Liver (tissue), 9 donors: ENCODE data around the gene SLC9A3. TPM values are rescaled to one million over a fixed set of nuclear protein-coding genes. Genes with fewer than 3 reads are reported as not detected.

ENCODE experiments used
- DNase-seq: peaks from one replicate; pipeline ENCODE4 v3.0.0-alpha.2; 2017; ENCODE audit warnings: low spot score
- H3K27ac ChIP-seq, 2 donors: one replicate each; pipeline ENCODE4 v1.7.0; 2013; ENCODE audit warnings: inconsistent platforms in 2 of 2, low read length in 2 of 2, control low read depth in 1 of 2, low read depth in 1 of 2, mild to moderate bottlenecking in 1 of 2
- H3K27me3 ChIP-seq, 4 donors: one replicate each; pipeline versions ENCODE4 v1.6.1 to v1.7.0; 2013; ENCODE audit warnings: low read length in 3 of 4, inconsistent platforms in 1 of 4, mild to moderate bottlenecking in 1 of 4, moderate library complexity in 1 of 4; ENCODE audit not compliant: control insufficient read depth in 4 of 4, insufficient read depth in 4 of 4
- H3K36me3 ChIP-seq, 4 donors: one replicate each; pipeline versions ENCODE4 v1.6.1 to v1.7.0; 2013; ENCODE audit warnings: low read length in 3 of 4, mild to moderate bottlenecking in 3 of 4, low read depth in 1 of 4, moderate library complexity in 1 of 4; ENCODE audit not compliant: control insufficient read depth in 4 of 4, insufficient read depth in 3 of 4
- H3K4me1 ChIP-seq, 4 donors: one replicate each; pipeline versions ENCODE4 v1.6.1 to v1.7.0; 2013; ENCODE audit warnings: low read length in 3 of 4, mild to moderate bottlenecking in 3 of 4, moderate library complexity in 1 of 4; ENCODE audit not compliant: control insufficient read depth in 4 of 4, insufficient read depth in 4 of 4
- H3K4me3 ChIP-seq, 3 donors: one replicate each; pipeline versions ENCODE4 v1.6.1 to v1.7.0; 2013; ENCODE audit warnings: low read length in 3 of 3, control low read depth in 1 of 3, low read depth in 1 of 3, mild to moderate bottlenecking in 1 of 3
- H3K9ac ChIP-seq, 2 donors: one replicate each; pipeline ENCODE4 v1.7.0; 2013; ENCODE audit warnings: low read length in 2 of 2, mild to moderate bottlenecking in 2 of 2, moderate library complexity in 2 of 2, control low read depth in 1 of 2, low read depth in 1 of 2
- H3K9me3 ChIP-seq, 4 donors: one replicate each; pipeline versions ENCODE4 v1.6.1 to v1.7.0; 2013; ENCODE audit warnings: low read length in 3 of 4; ENCODE audit not compliant: control insufficient read depth in 4 of 4
- FOXA2 ChIP-seq: IDR thresholded peaks from 2 replicates; pipeline ENCODE4 v1.6.1; 2016; ENCODE audit warnings: antibody characterized with exemption
- GABPA ChIP-seq, 2 donors: IDR thresholded peaks in 1 of 2; conservative IDR thresholded peaks in 1 of 2; 2 replicates each; pipeline ENCODE4 v1.6.1; 2016; ENCODE audit warnings: antibody characterized with exemption in 2 of 2, mild to moderate bottlenecking in 1 of 2, moderate library complexity in 1 of 2
- HNF4A ChIP-seq, 2 donors: conservative IDR thresholded peaks; 2 replicates each; pipeline ENCODE4 v1.6.1; 2016; ENCODE audit warnings: antibody characterized with exemption in 2 of 2, mild to moderate bottlenecking in 2 of 2
- HNF4G ChIP-seq: IDR thresholded peaks from 2 replicates; pipeline ENCODE4 v1.6.1; 2016; ENCODE audit warnings: antibody characterized with exemption
- JUND ChIP-seq, 2 donors: IDR thresholded peaks; 2 replicates each; pipeline ENCODE4 v1.6.1; 2016; ENCODE audit warnings: antibody characterized with exemption in 2 of 2
- NR2F2 ChIP-seq: IDR thresholded peaks from 2 replicates; pipeline ENCODE4 v1.6.1; 2016; ENCODE audit warnings: antibody characterized with exemption
- RAD21 ChIP-seq, 2 donors: IDR thresholded peaks; 2 replicates each; pipeline ENCODE4 v1.6.1; 2016; ENCODE audit warnings: antibody characterized with exemption in 2 of 2, mild to moderate bottlenecking in 2 of 2
- RXRA ChIP-seq, 2 donors: IDR thresholded peaks; 2 replicates each; pipeline ENCODE4 v1.6.1; 2017 to 2018; ENCODE audit warnings: antibody characterized with exemption in 2 of 2, mild to moderate bottlenecking in 1 of 2
- SP1 ChIP-seq: IDR thresholded peaks from 2 replicates; pipeline ENCODE4 v1.6.1; 2018; ENCODE audit warnings: antibody characterized with exemption, mild to moderate bottlenecking
- TAF1 ChIP-seq: conservative IDR thresholded peaks from 2 replicates; pipeline ENCODE4 v1.6.1; 2016; ENCODE audit warnings: antibody characterized with exemption, mild to moderate bottlenecking
- YY1 ChIP-seq: IDR thresholded peaks from 2 replicates; pipeline ENCODE4 v1.6.1; 2016; ENCODE audit warnings: antibody characterized with exemption, mild to moderate bottlenecking
- WGBS: extraction: QIAGEN DNeasy Blood & Tissue Kit; methylation state at CpG from one replicate; pipeline ENCODE4 v1.1.7; 2013; 5-methylcytosine and 5-hydroxymethylcytosine counted together
- polyA plus RNA-seq, 2 donors: library from polyadenylated mRNA; stranded (reverse) in 1 of 2; unstranded in 1 of 2; fragments of 200-250 nt in 1 of 2; fragments of >200 nt in 1 of 2; fragmentation: Nextera tagmentation in 1 of 2; extraction: Ambion mirVana in 1 of 2; gene quantifications; one replicate each; pipeline versions ENCODE4 v1.2.1 to v1.2.3, GENCODE V29; 2013 to 2015
- total RNA-seq, 2 donors: library from RNA; depleted of rRNA; stranded (reverse); fragments of >200 nt; gene quantifications; one replicate each; pipeline ENCODE4 v1.2.3, GENCODE V29; 2014
- TF ChIP-seq, protein P1 (sequence below): IDR thresholded peaks from 2 replicates; pipeline ENCODE4 v1.6.1; 2016; ENCODE audit warnings: antibody characterized with exemption
- TF ChIP-seq, protein P2 (sequence below): IDR thresholded peaks from 2 replicates; pipeline ENCODE4 v1.6.1; 2016; ENCODE audit warnings: antibody characterized with exemption
- TF ChIP-seq, protein P3 (sequence below): IDR thresholded peaks from 2 replicates; pipeline ENCODE4 v1.6.1; 2016; ENCODE audit warnings: antibody characterized with exemption
- TF ChIP-seq, protein P4 (sequence below): IDR thresholded peaks from 2 replicates; pipeline ENCODE4 v1.6.1; 2016; ENCODE audit warnings: antibody characterized with exemption, mild to moderate bottlenecking
- donor health status: healthy.
- donor health status: healthy.
- donor health status: healthy.
- donor health status: healthy.
- donor health status: healthy.

The SLC9A3 gene
- total and polyA plus RNA-seq, 4 donors = 0.31 to 1.0 (median 0.67) TPM

DNA sequence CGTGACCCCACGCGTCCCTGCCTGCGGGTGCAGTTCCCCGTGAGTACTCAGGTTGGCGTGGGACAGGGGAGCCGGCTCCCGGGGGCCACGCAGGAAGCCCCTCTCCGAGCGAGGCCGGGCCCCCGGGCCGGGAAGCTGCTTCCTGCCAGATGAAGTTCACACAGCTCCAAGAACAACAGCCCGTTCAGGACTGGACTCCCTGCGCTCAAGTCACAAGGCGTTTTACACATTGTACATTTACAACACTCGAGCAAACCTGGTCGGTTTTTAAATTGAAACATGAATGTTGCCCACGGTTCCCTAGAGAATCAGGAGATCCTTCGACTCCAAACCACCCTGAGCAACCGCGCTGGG, 22.4 kb downstream of the SLC9A3 start:
- Histone ChIP-seq H3K27ac (no peak overlapping the region), H3K27me3 (peaks cover 0 to 3% (median 0%) of the 10 kb centered on the region in 4 donors), H3K4me3 (no peak overlapping the region)

DNA sequence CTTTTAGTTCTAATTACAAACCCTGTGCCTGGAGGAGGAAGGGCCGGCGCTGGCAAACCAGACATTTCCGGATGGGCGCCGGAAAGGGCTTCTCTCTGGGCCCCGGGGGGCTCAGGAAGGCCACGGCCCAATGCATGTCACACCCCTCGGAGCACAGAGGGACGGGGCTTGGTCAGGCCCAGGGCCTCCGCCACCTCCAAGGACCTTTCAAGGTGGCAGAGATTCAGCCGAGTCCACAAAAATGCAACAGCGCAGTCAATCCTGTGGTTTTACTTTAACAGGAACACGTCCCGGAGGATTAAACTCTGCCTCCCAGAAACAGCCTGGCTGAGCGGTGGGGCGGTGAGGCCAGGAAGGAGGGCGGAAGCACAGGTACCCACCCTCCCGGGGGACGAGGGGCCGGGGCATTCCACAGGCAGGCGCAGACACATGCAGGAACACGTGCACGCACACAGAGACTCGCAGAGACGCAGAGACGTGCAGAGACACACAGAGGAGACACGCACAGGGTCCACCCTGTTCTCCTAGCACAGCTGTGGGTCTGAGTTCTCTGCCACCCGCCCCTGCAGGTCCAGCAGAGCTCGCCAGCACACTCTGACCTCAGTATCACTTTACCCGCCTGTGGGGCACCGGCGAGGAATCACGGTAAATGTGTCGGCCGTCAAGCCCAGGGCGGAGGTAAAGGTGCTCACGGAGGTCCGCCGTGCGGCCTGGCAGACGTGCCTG, 23.0 kb downstream of the SLC9A3 start:
- Histone ChIP-seq H3K36me3 (no peaks in the 10 kb centered on the region), H3K27ac (no peak overlapping the region)
- no peak for TF ChIP-seq RXRA (IDR thresholded peaks at IDR 0.05)
- TF ChIP-seq, protein P1, sequence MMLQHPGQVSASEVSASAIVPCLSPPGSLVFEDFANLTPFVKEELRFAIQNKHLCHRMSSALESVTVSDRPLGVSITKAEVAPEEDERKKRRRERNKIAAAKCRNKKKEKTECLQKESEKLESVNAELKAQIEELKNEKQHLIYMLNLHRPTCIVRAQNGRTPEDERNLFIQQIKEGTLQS = no peak
- no peak for TF ChIP-seq SP1
- no peak for TF ChIP-seq HNF4G
- no peak for TF ChIP-seq FOXA2
- no peak for TF ChIP-seq RAD21 (IDR thresholded peaks at IDR 0.05)
- TF ChIP-seq YY1 = no peak
- TF ChIP-seq HNF4A (conservative IDR thresholded peaks at IDR 0.05) = no peak
- no peak for TF ChIP-seq TAF1
- TF ChIP-seq GABPA (IDR thresholded peaks at IDR 0.05 in 1 of 2, conservative IDR thresholded peaks at IDR 0.05 in 1 of 2) = no peak
- TF ChIP-seq, protein P2, sequence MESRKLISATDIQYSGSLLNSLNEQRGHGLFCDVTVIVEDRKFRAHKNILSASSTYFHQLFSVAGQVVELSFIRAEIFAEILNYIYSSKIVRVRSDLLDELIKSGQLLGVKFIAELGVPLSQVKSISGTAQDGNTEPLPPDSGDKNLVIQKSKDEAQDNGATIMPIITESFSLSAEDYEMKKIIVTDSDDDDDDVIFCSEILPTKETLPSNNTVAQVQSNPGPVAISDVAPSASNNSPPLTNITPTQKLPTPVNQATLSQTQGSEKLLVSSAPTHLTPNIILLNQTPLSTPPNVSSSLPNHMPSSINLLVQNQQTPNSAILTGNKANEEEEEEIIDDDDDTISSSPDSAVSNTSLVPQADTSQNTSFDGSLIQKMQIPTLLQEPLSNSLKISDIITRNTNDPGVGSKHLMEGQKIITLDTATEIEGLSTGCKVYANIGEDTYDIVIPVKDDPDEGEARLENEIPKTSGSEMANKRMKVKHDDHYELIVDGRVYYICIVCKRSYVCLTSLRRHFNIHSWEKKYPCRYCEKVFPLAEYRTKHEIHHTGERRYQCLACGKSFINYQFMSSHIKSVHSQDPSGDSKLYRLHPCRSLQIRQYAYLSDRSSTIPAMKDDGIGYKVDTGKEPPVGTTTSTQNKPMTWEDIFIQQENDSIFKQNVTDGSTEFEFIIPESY = no peak
- TF ChIP-seq NR2F2 = no peak
- TF ChIP-seq, protein P3, sequence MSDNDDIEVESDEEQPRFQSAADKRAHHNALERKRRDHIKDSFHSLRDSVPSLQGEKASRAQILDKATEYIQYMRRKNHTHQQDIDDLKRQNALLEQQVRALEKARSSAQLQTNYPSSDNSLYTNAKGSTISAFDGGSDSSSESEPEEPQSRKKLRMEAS = no peak
- no peak for TF ChIP-seq JUND (IDR thresholded peaks at IDR 0.05)
- TF ChIP-seq, protein P4, sequence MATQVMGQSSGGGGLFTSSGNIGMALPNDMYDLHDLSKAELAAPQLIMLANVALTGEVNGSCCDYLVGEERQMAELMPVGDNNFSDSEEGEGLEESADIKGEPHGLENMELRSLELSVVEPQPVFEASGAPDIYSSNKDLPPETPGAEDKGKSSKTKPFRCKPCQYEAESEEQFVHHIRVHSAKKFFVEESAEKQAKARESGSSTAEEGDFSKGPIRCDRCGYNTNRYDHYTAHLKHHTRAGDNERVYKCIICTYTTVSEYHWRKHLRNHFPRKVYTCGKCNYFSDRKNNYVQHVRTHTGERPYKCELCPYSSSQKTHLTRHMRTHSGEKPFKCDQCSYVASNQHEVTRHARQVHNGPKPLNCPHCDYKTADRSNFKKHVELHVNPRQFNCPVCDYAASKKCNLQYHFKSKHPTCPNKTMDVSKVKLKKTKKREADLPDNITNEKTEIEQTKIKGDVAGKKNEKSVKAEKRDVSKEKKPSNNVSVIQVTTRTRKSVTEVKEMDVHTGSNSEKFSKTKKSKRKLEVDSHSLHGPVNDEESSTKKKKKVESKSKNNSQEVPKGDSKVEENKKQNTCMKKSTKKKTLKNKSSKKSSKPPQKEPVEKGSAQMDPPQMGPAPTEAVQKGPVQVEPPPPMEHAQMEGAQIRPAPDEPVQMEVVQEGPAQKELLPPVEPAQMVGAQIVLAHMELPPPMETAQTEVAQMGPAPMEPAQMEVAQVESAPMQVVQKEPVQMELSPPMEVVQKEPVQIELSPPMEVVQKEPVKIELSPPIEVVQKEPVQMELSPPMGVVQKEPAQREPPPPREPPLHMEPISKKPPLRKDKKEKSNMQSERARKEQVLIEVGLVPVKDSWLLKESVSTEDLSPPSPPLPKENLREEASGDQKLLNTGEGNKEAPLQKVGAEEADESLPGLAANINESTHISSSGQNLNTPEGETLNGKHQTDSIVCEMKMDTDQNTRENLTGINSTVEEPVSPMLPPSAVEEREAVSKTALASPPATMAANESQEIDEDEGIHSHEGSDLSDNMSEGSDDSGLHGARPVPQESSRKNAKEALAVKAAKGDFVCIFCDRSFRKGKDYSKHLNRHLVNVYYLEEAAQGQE = no peak

More for the DNA sequence above, 22.4 kb downstream of the SLC9A3 start:
- TF ChIP-seq, protein P3 = no peak
- TF ChIP-seq GABPA (IDR thresholded peaks at IDR 0.05 in 1 of 2, conservative IDR thresholded peaks at IDR 0.05 in 1 of 2) = no peak
- no peak for TF ChIP-seq HNF4G
- TF ChIP-seq HNF4A (conservative IDR thresholded peaks at IDR 0.05) = no peak
- no peak for TF ChIP-seq RAD21 (IDR thresholded peaks at IDR 0.05)
- WGBS = 61% methylated on average over 23 of the region's 23 CpGs
- peaks cover 0 to 1% (median 0%) of the 10 kb centered on the region in 4 donors for H3K9me3 ChIP-seq
- no peaks in the 10 kb centered on the region for H3K36me3 ChIP-seq
- no peak overlapping the region for H3K9ac ChIP-seq
- DNase-seq = no peak
- H3K4me1 ChIP-seq = no peaks in the 10 kb centered on the region

More for the DNA sequence above, 23.0 kb downstream of the SLC9A3 start:
- H3K9ac ChIP-seq = no peak overlapping the region
- no peaks in the 10 kb centered on the region for H3K4me1 ChIP-seq
- peaks cover 0 to 3% (median 0%) of the 10 kb centered on the region in 4 donors for H3K27me3 ChIP-seq
- DNase-seq = no peak
- WGBS = 79% methylated on average over 41 of the region's 41 CpGs
- H3K9me3 ChIP-seq = peaks cover 0 to 1% (median 0%) of the 10 kb centered on the region in 4 donors
- H3K4me3 ChIP-seq = no peak overlapping the region
